Endothelial cell of umbilical vein (primary cell): ENCODE measurements around the gene SGPL1. TPM values are rescaled to one million over a fixed set of nuclear protein-coding genes. Genes with fewer than 3 reads are reported as not detected.

Experiments used
- BruUV-seq: library from RNA; stranded (reverse); fragments of 400-500 nt; replicated peaks from 2 replicates; lab custom pipeline; 2021; lab: Mats Ljungman, UMichigan
- CTCF ChIA-PET: fragments of 300-600, 350-600 bp; sonication (Branson Sonifier 250); formaldehyde crosslinking; loops from one replicate; lab custom pipeline; 2021; ENCODE audit warnings: antibody characterized with exemption, inconsistent platforms; lab: Charles Lee
- POLR2A ChIA-PET: fragments of 300-600, 350-600 bp; sonication (Branson Sonifier 250); formaldehyde crosslinking; loops from one replicate; lab custom pipeline; 2021; ENCODE audit warnings: antibody characterized with exemption, inconsistent platforms; lab: Charles Lee
- DNase-seq: peaks from one replicate; pipeline ENCODE4 v3.0.0-alpha.2; 2011; ENCODE audit warnings: low read depth, low spot score
- FAIRE-seq: peaks from 2 replicates; lab custom pipeline; 2011; peaks lifted over from hg19 to GRCh38; lab: Jason Lieb, UNC
- H2AFZ ChIP-seq: 2 replicates; pipeline ENCODE4 v1.6.0; 2012; ENCODE audit warnings: low read depth, low read length, control low read depth, inconsistent platforms
- H3K27ac ChIP-seq: 2 replicates; pipeline ENCODE4 v1.5.1; 2011; ENCODE audit warnings: low read depth, mild to moderate bottlenecking, control low read depth, low read length, moderate library complexity; ENCODE audit not compliant: insufficient read depth
- H3K27me3 ChIP-seq, 2 experiments: 2 replicates each; pipeline versions ENCODE4 v1.6.0 to v1.6.1; 2011; ENCODE audit warnings: low read length in 2 of 2, mixed read lengths in 1 of 2; ENCODE audit not compliant: control insufficient read depth in 2 of 2, insufficient read depth in 2 of 2
- H3K36me3 ChIP-seq, 2 experiments: 2 replicates in 1 of 2; 3 replicates in 1 of 2; pipeline ENCODE4 v1.5.1; 2011; ENCODE audit warnings: low read length in 2 of 2, mild to moderate bottlenecking in 1 of 2, moderate library complexity in 1 of 2; ENCODE audit not compliant: control insufficient read depth in 2 of 2, insufficient read depth in 2 of 2; ENCODE audit errors: extremely low read depth in 1 of 2
- H3K4me1 ChIP-seq: 3 replicates; pipeline ENCODE4 v1.5.1; 2011; ENCODE audit warnings: mild to moderate bottlenecking, low read length; ENCODE audit not compliant: control insufficient read depth, insufficient read depth; ENCODE audit errors: extremely low read depth
- H3K4me2 ChIP-seq: 2 replicates; pipeline ENCODE4 v1.6.1; 2011; ENCODE audit warnings: low read length, control low read depth, mixed read lengths; ENCODE audit not compliant: insufficient read depth
- H3K4me3 ChIP-seq, 3 experiments: fragments of 200-600 bp in 1 of 3; sonication (generic), shearing (Covaris generic) in 1 of 3; replicated peaks in 1 of 3; 2 replicates each; pipeline ENCODE4 v1.5.1; 2011 to 2016; ENCODE audit warnings: control low read depth in 3 of 3, low read length in 3 of 3, mild to moderate bottlenecking in 2 of 3, inconsistent platforms in 1 of 3, low read depth in 1 of 3, moderate library complexity in 1 of 3; ENCODE audit not compliant: insufficient read depth in 1 of 3
- H3K79me2 ChIP-seq: 2 replicates; pipeline ENCODE4 v1.6.0; 2012; ENCODE audit warnings: low read length, inconsistent platforms; ENCODE audit not compliant: control insufficient read depth, insufficient read depth
- H3K9ac ChIP-seq: replicated peaks from 2 replicates; pipeline ENCODE3; 2011; ENCODE audit warnings: low read length, control low read depth; ENCODE audit not compliant: insufficient read depth; ENCODE audit errors: extremely low read depth
- H3K9me1 ChIP-seq: replicated peaks from 3 replicates; pipeline ENCODE4 v1.6.0; 2011; ENCODE audit warnings: mild to moderate bottlenecking, low read length; ENCODE audit not compliant: control insufficient read depth, insufficient read depth; ENCODE audit errors: extremely low read depth
- H3K9me3 ChIP-seq: replicated peaks from 2 replicates; pipeline ENCODE4 v1.5.1; 2012; ENCODE audit warnings: low read length, inconsistent platforms; ENCODE audit not compliant: control insufficient read depth, insufficient read depth
- H4K20me1 ChIP-seq: replicated peaks from 2 replicates; pipeline ENCODE3; 2011; ENCODE audit warnings: mild to moderate bottlenecking, low read length; ENCODE audit not compliant: control insufficient read depth, insufficient read depth; ENCODE audit errors: extremely low read depth
- CTCF ChIP-seq, 2 donors: IDR thresholded peaks; 1 replicate in 1 of 2; 2 replicates in 1 of 2; pipeline ENCODE4 v1.5.1; 2011; ENCODE audit warnings: low read length in 2 of 2, mild to moderate bottlenecking in 2 of 2, moderate library complexity in 2 of 2, control low read depth in 1 of 2, inconsistent platforms in 1 of 2, low read depth in 1 of 2; ENCODE audit not compliant: insufficient read depth in 1 of 2; ENCODE audit errors: extremely low read depth in 1 of 2
- EZH2 ChIP-seq: IDR thresholded peaks from 2 replicates; pipeline ENCODE4 v1.6.1; 2012; ENCODE audit warnings: borderline replicate concordance, low read depth, mild to moderate bottlenecking, moderate library complexity, low read length, inconsistent platforms; ENCODE audit not compliant: severe bottlenecking
- FOS ChIP-seq: IDR thresholded peaks from 2 replicates; pipeline ENCODE4 v1.6.1; 2011; ENCODE audit warnings: mild to moderate bottlenecking, low read length, moderate library complexity, borderline replicate concordance; ENCODE audit not compliant: insufficient read depth
- GATA2 ChIP-seq: IDR thresholded peaks from 2 replicates; pipeline ENCODE4 v1.7.0; 2011; ENCODE audit warnings: low read depth, mild to moderate bottlenecking, moderate library complexity, mixed read lengths, low read length; ENCODE audit not compliant: insufficient read length, insufficient read depth
- JUN ChIP-seq: IDR thresholded peaks from 2 replicates; pipeline ENCODE4 v1.6.1; 2011; ENCODE audit warnings: borderline replicate concordance, low read depth; ENCODE audit not compliant: insufficient read length, insufficient read depth
- MAX ChIP-seq: IDR thresholded peaks from 2 replicates; pipeline ENCODE4 v1.6.1; 2011; ENCODE audit not compliant: insufficient read depth, insufficient read length
- MYC ChIP-seq: IDR thresholded peaks from one replicate; pipeline ENCODE4 v1.6.1; 2011; ENCODE audit warnings: mild to moderate bottlenecking, low read depth, low read length
- POLR2A ChIP-seq: IDR thresholded peaks from 2 replicates; pipeline ENCODE4 v1.6.1; 2012; ENCODE audit warnings: low read depth, mild to moderate bottlenecking, control low read depth, low read length
- POLR2AphosphoS5 ChIP-seq: IDR thresholded peaks from 2 replicates; pipeline ENCODE4 v1.6.1; 2012; ENCODE audit warnings: low read depth, mild to moderate bottlenecking, control low read depth, low read length, moderate library complexity; ENCODE audit not compliant: insufficient read depth
- dilution Hi-C: fragments of 300-500 bp; cut with MboI; formaldehyde crosslinking; loops from one replicate; pipeline ENCODE4 v1.15.0; 2019; ENCODE audit warnings: low sequenced_read_pairs; ENCODE audit not compliant: extremely low pct_ligation_motif_present
- intact Hi-C: fragments of 100-400 bp; cut with micrococcal nuclease; formaldehyde crosslinking; loops from one replicate; pipeline ENCODE4 v1.10.0; 2022
- polyA plus RNA-seq, 4 experiments: library from polyadenylated mRNA; depleted of rRNA in 3 of 4; stranded (reverse) in 3 of 4; unstranded in 1 of 4; fragments of >200 nt; gene quantifications; 2 replicates each; pipeline versions ENCODE4 v1.2.1 to v1.2.3, GENCODE V29; 2011 to 2012; ENCODE audit warnings: missing spikeins in 1 of 4
- total RNA-seq: library from RNA; stranded (reverse); gene quantifications from 2 replicates; pipeline ENCODE4 v1.2.3, GENCODE V29; 2021

SGPL1 gene
- total and polyA plus RNA-seq, 2 donors (not counting 3 experiments of a cell fraction or from before 2014, with no cell fraction given), result 11.4 to 25.2 TPM

- Histone ChIP-seq H4K20me1 (no peaks in the 10 kb centered on the region), H3K36me3 (no peaks in the 10 kb centered on the region), H3K4me3 (no peak overlapping the region), H3K9ac (no peak overlapping the region), H3K9me3 (no peaks in the 10 kb centered on the region), H3K4me1 (no peaks in the 10 kb centered on the region), H3K4me2 (no peak overlapping the region), H3K27me3 (peaks cover 0 to 4% of the 10 kb centered on the region in 2 experiments), H3K9me1 (no peaks in the 10 kb centered on the region), H2AFZ (no peak overlapping the region), H3K79me2 (no peaks in the 10 kb centered on the region), H3K27ac (no peak overlapping the region)
- intact Hi-C loops, result no loop called here
- DNase-seq (no peak), FAIRE-seq (no peak)
- no peak for TF ChIP-seq POLR2AphosphoS5
- no peak for TF ChIP-seq MAX
- TF ChIP-seq POLR2A, result no peak
- TF ChIP-seq GATA2, result no peak
- TF ChIP-seq JUN, result no peak
- TF ChIP-seq EZH2, result no peak
- no peak for TF ChIP-seq FOS
- no peak for TF ChIP-seq MYC
- TF ChIP-seq CTCF (IDR thresholded peaks at IDR 0.05; ENCODE audit: extremely low read depth in 1 of 2, insufficient read depth in 1 of 2, low read depth in 1 of 2, low read length in 2 of 2), result no peak
- dilution Hi-C loops, result no loop called here
- ChIA-PET POLR2A (no interaction called here), CTCF (interaction anchor here (1.0 to 1.4 kb wide), 2 partner anchors 8 to 13 kb away, joined by 5 to 6 read pairs; no protein-coding TSS in a partner anchor)
- no TSS peak for BruUV-seq
Observed at GRCh38 chr10:70911386-70911785, 95.6 kb downstream of the SGPL1 start.
